Psoas muscle (tissue), 8 donors: ENCODE results near the gene TMEM132C. TPM values are rescaled to one million over a fixed set of nuclear protein-coding genes. Genes with fewer than 3 reads are reported as not detected.

Source experiments
- ATAC-seq, 4 donors: fragments of 200-7000 bp; cut with Tn5 transposase; one replicate each; pipeline ENCODE4 v1.9.1; 2020; ENCODE audit warnings: moderate library complexity in 3 of 4, mild to moderate bottlenecking in 2 of 4
- DNase-seq, 2 donors: peaks; one replicate each; pipeline ENCODE4 v3.0.0-alpha.2; 2020
- H3K27ac ChIP-seq: fragments of 200-600 bp; one replicate; pipeline ENCODE4 v1.8.0; 2022
- H3K27me3 ChIP-seq, 3 donors: fragments of 200-600 bp in 1 of 3; one replicate each; pipeline versions ENCODE4 v1.6.1 to v1.8.0; 2013 to 2022; ENCODE audit warnings: low read length in 2 of 3, mild to moderate bottlenecking in 2 of 3, moderate library complexity in 1 of 3; ENCODE audit not compliant: insufficient read depth in 3 of 3
- H3K36me3 ChIP-seq, 2 donors: fragments of 200-600 bp in 1 of 2; one replicate each; pipeline versions ENCODE4 v1.6.1 to v1.8.0; 2013 to 2022; ENCODE audit warnings: low read depth in 1 of 2, mild to moderate bottlenecking in 1 of 2, moderate library complexity in 1 of 2; ENCODE audit not compliant: insufficient read depth in 1 of 2
- H3K4me1 ChIP-seq: fragments of 200-600 bp; one replicate; pipeline ENCODE4 v1.8.0; 2022
- H3K4me3 ChIP-seq: fragments of 200-600 bp; one replicate; pipeline ENCODE4 v1.8.0; 2022; ENCODE audit warnings: mild to moderate bottlenecking
- H3K9me3 ChIP-seq: fragments of 200-600 bp; one replicate; pipeline ENCODE4 v1.8.0; 2022
- WGBS, 3 donors: extraction: QIAGEN DNeasy Blood & Tissue Kit; methylation state at CpG; one replicate each; pipeline versions ENCODE4 v1.1.6 to v1.1.7; 2013; 5-methylcytosine and 5-hydroxymethylcytosine counted together
- intact Hi-C, 2 donors: fragments of 100-400 bp; cut with DNase I; formaldehyde crosslinking; loops; one replicate each; pipeline versions ENCODE4 v1.11.0 to v1.14.2; 2022
- polyA plus RNA-seq, 3 donors: library from polyadenylated mRNA; stranded (reverse); fragments of 200-250 nt; gene quantifications; one replicate each; pipeline ENCODE4 v1.2.3, GENCODE V29; 2013
- total RNA-seq, 4 donors: library from RNA; stranded (reverse); fragmentation: NEBNext Ultra II Directional in 2 of 4; extraction: Animal tissue kit (Norgen Biotek cat#: 25700) in 2 of 4; gene quantifications; one replicate each; pipeline versions ENCODE4 v1.2.1 to v1.2.4, GENCODE V29; 2021 to 2023
- TF ChIP-seq, protein P1 (sequence below): fragments of 200-600 bp; IDR thresholded peaks from one replicate; pipeline ENCODE4 v1.8.0; 2022; ENCODE audit warnings: antibody characterized with exemption
- donor health status: healthy with polysubstance abuse.
- donor health status: DM: no; HTN: no; CAD: no; lungs with moderate emphysema.
- donor health status: Bipolar disorder and iron deficiency.
- donor health status: healthy.
- donor health status: DM: yes; HTN: yes; CAD: no.
- donor health status: DM: no; HTN: no; CAD: no.
- donor health status: DM: no; HTN: no; CAD: no.
- donor health status: DM: yes; HTN: yes; CAD: no.

TMEM132C gene
- total and polyA plus RNA-seq, 7 donors: 0.16 to 0.77 (median 0.47) TPM

DNA sequence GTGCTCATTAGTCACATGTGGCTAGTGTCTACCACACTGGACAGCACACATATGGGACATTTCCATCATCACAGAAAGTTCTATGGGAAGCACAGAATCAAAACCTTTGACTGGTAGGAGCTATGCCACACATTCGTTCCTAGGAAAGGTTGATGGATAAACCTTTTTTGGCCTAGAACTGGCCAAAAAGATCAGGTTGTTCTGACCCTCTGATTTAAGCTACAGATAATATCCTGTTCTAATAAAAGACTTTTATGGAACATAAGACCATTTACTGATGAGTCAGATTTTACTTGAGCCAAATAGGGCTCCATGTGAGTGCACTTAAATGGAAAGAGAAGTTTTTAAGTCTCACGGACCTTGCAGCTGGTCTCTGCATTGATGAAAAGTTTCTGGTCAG, 413.6 kb downstream of the TMEM132C start:
- Histone ChIP-seq H3K4me3 (no peak overlapping the region), H3K27ac (no peak overlapping the region), H3K9me3 (no peaks in the 10 kb centered on the region), H3K36me3 (no peaks in the 10 kb centered on the region), H3K4me1 (no peaks in the 10 kb centered on the region), H3K27me3 (no peaks in the 10 kb centered on the region)
- 28 to 49% (median 30%) methylated on average over 2 of the region's 2 CpGs for WGBS, 3 donors
- DNase-seq (no peak), ATAC-seq (no peak)
- TF ChIP-seq, protein P1, sequence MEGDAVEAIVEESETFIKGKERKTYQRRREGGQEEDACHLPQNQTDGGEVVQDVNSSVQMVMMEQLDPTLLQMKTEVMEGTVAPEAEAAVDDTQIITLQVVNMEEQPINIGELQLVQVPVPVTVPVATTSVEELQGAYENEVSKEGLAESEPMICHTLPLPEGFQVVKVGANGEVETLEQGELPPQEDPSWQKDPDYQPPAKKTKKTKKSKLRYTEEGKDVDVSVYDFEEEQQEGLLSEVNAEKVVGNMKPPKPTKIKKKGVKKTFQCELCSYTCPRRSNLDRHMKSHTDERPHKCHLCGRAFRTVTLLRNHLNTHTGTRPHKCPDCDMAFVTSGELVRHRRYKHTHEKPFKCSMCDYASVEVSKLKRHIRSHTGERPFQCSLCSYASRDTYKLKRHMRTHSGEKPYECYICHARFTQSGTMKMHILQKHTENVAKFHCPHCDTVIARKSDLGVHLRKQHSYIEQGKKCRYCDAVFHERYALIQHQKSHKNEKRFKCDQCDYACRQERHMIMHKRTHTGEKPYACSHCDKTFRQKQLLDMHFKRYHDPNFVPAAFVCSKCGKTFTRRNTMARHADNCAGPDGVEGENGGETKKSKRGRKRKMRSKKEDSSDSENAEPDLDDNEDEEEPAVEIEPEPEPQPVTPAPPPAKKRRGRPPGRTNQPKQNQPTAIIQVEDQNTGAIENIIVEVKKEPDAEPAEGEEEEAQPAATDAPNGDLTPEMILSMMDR: no peak
- intact Hi-C loops: no loop called here

GRCh38 chr12:128682548-128683275, 415.7 kb downstream of the TMEM132C start:
- H3K9me3 ChIP-seq: no peaks in the 10 kb centered on the region
- no peaks in the 10 kb centered on the region for H3K4me1 ChIP-seq
- no peak overlapping the region for H3K4me3 ChIP-seq
- no peak overlapping the region for H3K27ac ChIP-seq
- TF ChIP-seq, protein P1: no peak
- DNase-seq (no peak), ATAC-seq (no peak)
- 86 to 87% (median 87%) methylated on average over 20 of the region's 20 CpGs for WGBS, 3 donors
- no peaks in the 10 kb centered on the region for H3K27me3 ChIP-seq
- H3K36me3 ChIP-seq: no peaks in the 10 kb centered on the region
- intact Hi-C loops: no loop called here

DNA sequence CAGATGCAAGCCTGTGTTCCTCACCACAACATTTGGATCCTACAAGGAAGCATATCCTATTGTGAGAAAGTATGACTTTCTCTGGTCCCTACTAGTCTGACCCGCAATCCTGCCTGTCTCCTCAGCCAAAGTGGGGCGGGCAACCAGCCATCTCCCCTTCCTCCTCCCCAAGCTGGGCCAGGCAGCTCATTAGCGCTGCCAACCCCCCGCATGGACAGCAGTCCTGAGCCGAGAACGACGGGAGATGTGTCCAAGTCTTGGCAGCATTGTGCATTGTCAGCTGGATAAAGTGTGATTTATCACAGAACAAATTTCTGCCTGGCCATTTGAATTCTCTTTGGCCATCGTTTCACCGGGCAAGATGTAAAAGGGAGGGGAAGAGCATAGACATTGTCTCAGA, 417.4 kb downstream of the TMEM132C start:
- H3K4me3 ChIP-seq: no peak overlapping the region
- no peak overlapping the region for H3K27ac ChIP-seq
- TF ChIP-seq, protein P1: no peak
- DNase-seq (no peak), ATAC-seq (no peak)
- no peaks in the 10 kb centered on the region for H3K36me3 ChIP-seq
- H3K27me3 ChIP-seq: no peaks in the 10 kb centered on the region
- no peaks in the 10 kb centered on the region for H3K4me1 ChIP-seq
- intact Hi-C loops: no loop called here
- no peaks in the 10 kb centered on the region for H3K9me3 ChIP-seq
- 12 to 48% (median 14%) methylated on average over 9 of the region's 9 CpGs for WGBS, 3 donors

DNA sequence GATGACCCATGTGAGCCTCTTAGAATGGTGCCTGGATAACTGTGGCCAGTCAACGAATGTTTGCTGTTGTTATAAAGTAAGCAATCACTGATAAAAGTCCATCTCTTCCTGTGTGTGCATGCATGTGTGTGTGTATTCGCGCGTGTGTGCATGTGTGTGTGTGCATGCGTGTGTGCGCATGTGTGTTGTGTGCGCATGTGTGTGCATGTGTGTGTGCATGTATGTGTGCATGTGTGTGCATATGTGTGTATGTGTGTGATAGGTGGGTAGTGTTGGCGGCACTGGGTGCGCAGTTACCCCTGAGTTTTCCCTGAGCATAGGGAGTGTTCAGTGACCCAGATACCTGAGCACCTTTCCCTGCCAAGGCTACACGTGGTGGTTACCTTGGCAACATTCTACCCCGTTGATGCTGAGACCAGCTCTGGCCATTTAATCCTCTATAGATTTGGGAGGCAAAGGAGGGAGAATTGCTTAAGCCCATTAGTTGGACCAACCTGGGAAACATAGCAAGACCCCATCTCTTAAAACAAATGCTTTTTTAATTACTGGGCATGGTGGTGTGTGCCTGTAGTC, 419.0 kb downstream of the TMEM132C start:
- ATAC-seq: no peak
- no peak for DNase-seq
- H3K27me3 ChIP-seq: no peaks in the 10 kb centered on the region
- no peaks in the 10 kb centered on the region for H3K36me3 ChIP-seq
- intact Hi-C loops: no loop called here
- no peak overlapping the region for H3K4me3 ChIP-seq
- no peak overlapping the region for H3K27ac ChIP-seq
- H3K9me3 ChIP-seq: no peaks in the 10 kb centered on the region
- WGBS, 3 donors: 78 to 89% (median 87%) methylated on average over 11 of the region's 11 CpGs
- TF ChIP-seq, protein P1: no peak
- no peaks in the 10 kb centered on the region for H3K4me1 ChIP-seq

DNA sequence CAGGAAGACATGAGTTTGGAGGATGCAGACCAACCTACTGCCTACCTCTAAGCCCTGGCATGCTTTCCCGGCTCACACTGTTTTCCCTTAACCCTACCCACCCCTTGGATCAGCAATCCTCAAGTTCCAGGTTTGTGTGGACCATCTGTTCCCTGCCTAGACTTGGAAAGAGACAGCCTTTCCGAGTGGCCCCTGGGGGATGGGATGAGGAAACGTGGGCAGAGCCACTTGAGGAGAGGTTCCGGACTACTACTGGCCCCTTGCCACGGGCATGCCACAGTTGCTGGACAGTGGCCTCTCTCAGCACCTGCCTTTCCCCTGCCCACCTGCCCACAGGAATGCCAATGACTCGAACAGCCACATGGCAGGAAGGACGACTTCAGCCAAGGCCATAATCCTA, 420.9 kb downstream of the TMEM132C start:
- Histone ChIP-seq H3K4me1 (no peaks in the 10 kb centered on the region), H3K27ac (no peak overlapping the region), H3K36me3 (no peaks in the 10 kb centered on the region), H3K9me3 (no peaks in the 10 kb centered on the region), H3K27me3 (no peaks in the 10 kb centered on the region), H3K4me3 (no peak overlapping the region)
- intact Hi-C loops: no loop called here
- no peak for DNase-seq
- TF ChIP-seq, protein P1: no peak
- no peak for ATAC-seq
- 30 to 44% (median 32%) methylated on average over 7 of the region's 7 CpGs for WGBS, 3 donors
